ENCODE results near the gene CABLES1.

The CABLES1 gene

DNA sequence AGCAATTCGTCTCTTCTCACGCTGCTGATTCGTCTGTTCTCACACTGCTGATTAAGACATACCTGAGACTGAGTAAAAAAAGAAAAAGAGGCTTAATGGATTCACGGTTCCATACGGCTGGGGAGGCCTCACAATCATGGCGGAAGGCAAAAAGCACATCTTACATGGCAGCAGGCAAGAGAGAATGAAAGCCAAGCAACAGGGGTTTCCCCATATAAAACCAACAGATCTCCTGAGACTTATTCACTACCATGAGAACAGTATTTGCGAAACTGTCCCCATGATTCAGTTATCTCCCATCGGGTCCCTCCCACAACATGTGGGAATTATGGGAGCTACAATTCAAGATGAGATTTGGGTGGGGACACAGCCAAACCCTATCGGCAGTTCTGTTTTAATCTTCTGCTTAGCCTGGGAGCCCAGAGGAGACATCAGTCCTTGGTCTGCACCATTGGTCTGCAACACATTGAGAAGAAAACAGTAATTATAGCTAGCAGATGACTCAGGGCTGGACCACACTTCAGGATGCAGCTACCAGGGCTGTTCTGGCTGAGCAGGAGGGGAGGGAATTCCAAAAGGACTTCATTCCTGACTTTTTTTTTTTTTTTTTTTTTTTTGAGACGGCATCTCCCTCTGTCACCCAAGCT lies 69.4 kb downstream of the CABLES1 start:
- Histone ChIP-seq H3K9ac (ENCODE audit: low read depth in 1 of 2, low read length in 2 of 2) (no peak overlapping the region), H3K36me3 (ENCODE audit: control insufficient read depth in 1 of 2, insufficient read depth in 2 of 2, low read length in 2 of 2) (peaks cover under 1 to 5% of the 10 kb centered on the region in 2 donors), H3K27me3 (ENCODE audit: control insufficient read depth in 1 of 2, insufficient read depth in 2 of 2, low read length in 2 of 2) (no peaks in the 10 kb centered on the region), H3K27ac (ENCODE audit: low read depth, low read length) (no peak overlapping the region), H3K4me1 (ENCODE audit: control insufficient read depth in 1 of 2, insufficient read depth in 2 of 2, low read length in 2 of 2) (peaks cover 7 to 10% of the 10 kb centered on the region in 2 donors), H3K4me3 (ENCODE audit: low read depth in 1 of 2, low read length in 2 of 2) (no peak overlapping the region), H3K9me3 (ENCODE audit: control insufficient read depth in 1 of 2, low read length in 2 of 2) (peaks cover 0 to 4% of the 10 kb centered on the region in 2 donors)

DNA sequence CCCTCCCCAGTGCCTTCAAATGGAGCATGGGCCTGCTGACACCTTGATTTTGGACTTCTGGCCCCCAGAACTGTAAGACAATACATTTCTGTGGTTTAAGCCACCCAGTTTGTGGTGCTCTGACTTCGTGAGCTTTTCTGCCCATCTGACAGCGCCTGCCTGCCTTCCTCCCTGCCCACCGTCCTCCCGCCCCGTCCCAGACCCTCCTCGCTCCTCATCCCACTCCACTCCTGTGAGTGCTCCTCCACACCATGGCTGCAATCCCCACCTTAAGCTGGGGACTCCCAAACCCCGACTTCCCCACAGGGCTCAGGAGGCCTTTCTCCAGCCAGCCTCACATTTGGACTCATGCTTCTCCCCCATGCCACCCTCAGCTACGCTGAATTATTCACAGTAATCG lies 70.7 kb downstream of the CABLES1 start:
- Histone ChIP-seq H3K4me1 (ENCODE audit: control insufficient read depth in 1 of 2, insufficient read depth in 2 of 2, low read length in 2 of 2) (peaks cover 7 to 14% of the 10 kb centered on the region in 2 donors), H3K36me3 (ENCODE audit: control insufficient read depth in 1 of 2, insufficient read depth in 2 of 2, low read length in 2 of 2) (peaks cover 3 to 5% of the 10 kb centered on the region in 2 donors), H3K27ac (ENCODE audit: low read depth, low read length) (no peak overlapping the region), H3K9ac (ENCODE audit: low read depth in 1 of 2, low read length in 2 of 2) (no peak overlapping the region), H3K9me3 (ENCODE audit: control insufficient read depth in 1 of 2, low read length in 2 of 2) (peaks cover 0 to 4% of the 10 kb centered on the region in 2 donors), H3K4me3 (ENCODE audit: low read depth in 1 of 2, low read length in 2 of 2) (no peak overlapping the region), H3K27me3 (ENCODE audit: control insufficient read depth in 1 of 2, insufficient read depth in 2 of 2, low read length in 2 of 2) (no peaks in the 10 kb centered on the region)

DNA sequence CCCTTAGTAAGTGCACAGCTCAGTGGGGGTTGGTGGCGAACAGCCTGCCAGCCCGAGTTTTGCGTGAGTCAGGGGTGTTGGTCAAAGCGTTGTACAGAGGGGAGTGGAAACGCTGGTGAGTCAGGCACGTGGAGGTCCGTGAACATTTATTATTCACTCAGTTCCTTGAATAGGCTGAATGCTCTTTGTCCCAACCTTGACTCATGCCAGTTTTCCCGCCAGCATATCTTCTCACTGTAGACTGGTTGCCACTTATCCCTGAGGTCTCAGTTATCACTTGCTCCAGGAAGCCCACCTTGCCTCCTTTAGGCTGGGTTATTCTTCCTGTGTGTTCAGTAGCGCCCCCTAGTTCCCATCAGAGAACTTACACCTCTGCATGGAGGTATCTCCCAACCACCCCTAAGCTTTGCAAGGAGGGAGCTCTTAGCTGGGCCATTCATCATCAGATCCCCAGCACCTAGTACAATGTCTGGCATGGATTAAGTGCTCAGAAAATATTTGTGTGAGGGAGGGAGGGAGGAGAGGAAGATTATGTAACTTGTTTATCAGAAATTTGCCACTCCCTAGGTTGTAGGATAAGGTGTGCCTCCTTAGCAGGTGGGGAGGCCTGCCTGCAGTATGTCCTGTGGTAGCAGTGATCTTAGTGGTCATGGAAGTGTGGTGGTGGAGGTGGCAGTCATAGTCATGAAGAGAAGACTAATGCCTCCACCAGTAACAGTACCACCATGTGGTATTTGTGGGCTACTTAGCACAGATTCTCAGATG lies 72.1 kb downstream of the CABLES1 start:
- peaks cover 7 to 14% of the 10 kb centered on the region in 2 donors for H3K4me1 ChIP-seq (ENCODE audit: control insufficient read depth in 1 of 2, insufficient read depth in 2 of 2, low read length in 2 of 2)
- no peaks in the 10 kb centered on the region for H3K27me3 ChIP-seq (ENCODE audit: control insufficient read depth in 1 of 2, insufficient read depth in 2 of 2, low read length in 2 of 2)
- peaks cover 0 to 4% of the 10 kb centered on the region in 2 donors for H3K9me3 ChIP-seq (ENCODE audit: control insufficient read depth in 1 of 2, low read length in 2 of 2)
- H3K27ac ChIP-seq (ENCODE audit: low read depth, low read length), result no peak overlapping the region
- H3K36me3 ChIP-seq (ENCODE audit: control insufficient read depth in 1 of 2, insufficient read depth in 2 of 2, low read length in 2 of 2), result peaks cover 3 to 5% of the 10 kb centered on the region in 2 donors
- no peak overlapping the region for H3K4me3 ChIP-seq (ENCODE audit: low read depth in 1 of 2, low read length in 2 of 2)
- H3K9ac ChIP-seq (ENCODE audit: low read depth in 1 of 2, low read length in 2 of 2), result no peak overlapping the region

DNA sequence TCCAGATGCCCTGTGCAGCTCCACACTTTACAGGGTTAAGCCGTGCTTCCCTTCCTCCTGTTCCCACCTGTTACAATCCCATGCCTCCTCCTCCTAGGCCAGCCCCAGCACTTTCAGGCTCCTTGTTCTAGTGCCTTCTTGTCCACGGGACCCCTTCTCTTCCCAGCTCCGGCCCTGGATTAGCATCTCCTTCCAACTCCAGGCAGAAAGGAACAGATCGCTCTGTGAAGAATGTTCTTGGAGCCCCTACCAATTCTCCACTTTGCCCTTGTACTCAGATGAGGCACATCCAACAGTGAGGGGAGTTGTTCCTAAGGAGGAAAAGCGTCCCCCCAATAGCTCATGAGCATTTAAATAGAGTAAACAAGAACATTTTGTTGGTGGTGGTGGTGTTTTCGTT lies 72.7 kb downstream of the CABLES1 start:
- H3K9me3 ChIP-seq (ENCODE audit: control insufficient read depth in 1 of 2, low read length in 2 of 2), result peaks cover 0 to 4% of the 10 kb centered on the region in 2 donors
- no peak overlapping the region for H3K27ac ChIP-seq (ENCODE audit: low read depth, low read length)
- H3K4me3 ChIP-seq (ENCODE audit: low read depth in 1 of 2, low read length in 2 of 2), result no peak overlapping the region
- H3K27me3 ChIP-seq (ENCODE audit: control insufficient read depth in 1 of 2, insufficient read depth in 2 of 2, low read length in 2 of 2), result no peaks in the 10 kb centered on the region
- no peak overlapping the region for H3K9ac ChIP-seq (ENCODE audit: low read depth in 1 of 2, low read length in 2 of 2)
- peaks cover 3 to 5% of the 10 kb centered on the region in 2 donors for H3K36me3 ChIP-seq (ENCODE audit: control insufficient read depth in 1 of 2, insufficient read depth in 2 of 2, low read length in 2 of 2)
- H3K4me1 ChIP-seq (ENCODE audit: control insufficient read depth in 1 of 2, insufficient read depth in 2 of 2, low read length in 2 of 2), result peaks cover 7 to 14% of the 10 kb centered on the region in 2 donors

DNA sequence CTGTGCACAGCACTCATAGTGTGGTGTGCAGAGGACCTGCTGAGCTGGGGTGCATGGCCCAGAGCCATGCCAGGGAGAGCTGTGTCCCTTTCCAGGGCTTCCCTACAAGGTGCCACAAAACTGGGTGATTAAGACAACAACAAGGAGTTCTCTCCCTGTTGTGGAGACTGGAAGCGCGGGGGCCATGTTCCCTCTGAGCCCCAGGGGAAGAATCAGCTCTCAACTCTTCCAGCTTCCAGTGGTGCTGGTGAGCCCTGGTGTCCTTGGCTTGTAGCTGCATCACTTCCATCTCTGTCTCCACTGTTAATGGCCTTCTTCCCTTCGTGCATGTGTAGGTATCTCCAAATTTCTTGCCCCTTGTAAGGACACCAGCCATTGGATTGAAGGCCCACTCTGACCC lies 73.3 kb downstream of the CABLES1 start:
- Histone ChIP-seq H3K4me1 (ENCODE audit: control insufficient read depth in 1 of 2, insufficient read depth in 2 of 2, low read length in 2 of 2) (peaks cover 7 to 14% of the 10 kb centered on the region in 2 donors), H3K9ac (ENCODE audit: low read depth in 1 of 2, low read length in 2 of 2) (no peak overlapping the region), H3K27ac (ENCODE audit: low read depth, low read length) (no peak overlapping the region), H3K27me3 (ENCODE audit: control insufficient read depth in 1 of 2, insufficient read depth in 2 of 2, low read length in 2 of 2) (no peaks in the 10 kb centered on the region), H3K36me3 (ENCODE audit: control insufficient read depth in 1 of 2, insufficient read depth in 2 of 2, low read length in 2 of 2) (peaks cover 3 to 5% of the 10 kb centered on the region in 2 donors), H3K9me3 (ENCODE audit: control insufficient read depth in 1 of 2, low read length in 2 of 2) (peaks cover 0 to 4% of the 10 kb centered on the region in 2 donors), H3K4me3 (ENCODE audit: low read depth in 1 of 2, low read length in 2 of 2) (no peak overlapping the region)

DNA sequence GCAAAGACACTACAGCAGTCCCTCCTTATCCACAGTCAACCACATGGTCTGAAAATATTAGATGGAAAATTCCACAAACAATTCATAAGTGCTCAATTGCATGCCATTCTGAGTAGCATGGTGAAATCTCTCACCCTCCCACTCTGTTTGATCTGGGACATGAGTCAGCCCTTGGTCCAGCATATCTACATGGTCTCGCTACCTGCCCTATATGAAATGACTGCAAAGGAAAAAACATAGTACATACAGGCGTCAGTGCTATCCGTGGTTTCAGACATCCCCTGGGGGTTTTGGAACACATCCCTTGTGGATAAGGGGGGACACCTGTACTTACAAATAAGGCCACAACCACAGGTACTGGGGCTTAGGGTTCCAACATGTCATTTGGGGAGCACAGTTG lies 73.7 kb downstream of the CABLES1 start:
- H3K27me3 ChIP-seq (ENCODE audit: control insufficient read depth in 1 of 2, insufficient read depth in 2 of 2, low read length in 2 of 2), result no peaks in the 10 kb centered on the region
- peaks cover 7 to 14% of the 10 kb centered on the region in 2 donors for H3K4me1 ChIP-seq (ENCODE audit: control insufficient read depth in 1 of 2, insufficient read depth in 2 of 2, low read length in 2 of 2)
- H3K9ac ChIP-seq (ENCODE audit: low read depth in 1 of 2, low read length in 2 of 2), result no peak overlapping the region
- H3K9me3 ChIP-seq (ENCODE audit: control insufficient read depth in 1 of 2, low read length in 2 of 2), result peaks cover 0 to 4% of the 10 kb centered on the region in 2 donors
- H3K36me3 ChIP-seq (ENCODE audit: control insufficient read depth in 1 of 2, insufficient read depth in 2 of 2, low read length in 2 of 2), result peaks cover 3 to 5% of the 10 kb centered on the region in 2 donors
- H3K4me3 ChIP-seq (ENCODE audit: low read depth in 1 of 2, low read length in 2 of 2), result no peak overlapping the region
- H3K27ac ChIP-seq (ENCODE audit: low read depth, low read length), result no peak overlapping the region

DNA sequence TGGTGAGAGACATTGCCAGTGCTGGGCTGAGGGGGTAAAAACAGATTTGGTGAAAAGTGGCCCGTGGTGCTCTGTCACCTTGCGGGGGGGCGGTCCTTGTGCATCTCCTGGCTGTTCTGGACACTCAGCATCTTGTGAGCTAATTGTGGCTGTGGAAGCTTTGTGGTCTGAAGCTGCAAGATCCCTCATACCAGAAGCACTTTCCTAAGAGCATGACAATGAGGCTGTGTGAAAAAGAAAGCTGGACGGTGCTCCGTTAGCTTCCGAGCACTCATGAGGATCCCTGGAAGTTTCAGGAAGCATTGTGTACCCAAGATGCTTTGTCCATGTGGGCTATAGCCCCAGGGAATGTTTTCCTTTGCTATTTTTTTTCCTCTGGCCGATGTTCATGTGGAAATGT lies 74.5 kb downstream of the CABLES1 start:
- Histone ChIP-seq H3K36me3 (ENCODE audit: control insufficient read depth in 1 of 2, insufficient read depth in 2 of 2, low read length in 2 of 2) (peaks cover 11 to 12% of the 10 kb centered on the region in 2 donors), H3K4me1 (ENCODE audit: control insufficient read depth in 1 of 2, insufficient read depth in 2 of 2, low read length in 2 of 2) (peaks cover 7 to 14% of the 10 kb centered on the region in 2 donors), H3K9me3 (ENCODE audit: control insufficient read depth in 1 of 2, low read length in 2 of 2) (peaks cover 0 to 4% of the 10 kb centered on the region in 2 donors), H3K4me3 (ENCODE audit: low read depth in 1 of 2, low read length in 2 of 2) (no peak overlapping the region), H3K27ac (ENCODE audit: low read depth, low read length) (no peak overlapping the region), H3K27me3 (ENCODE audit: control insufficient read depth in 1 of 2, insufficient read depth in 2 of 2, low read length in 2 of 2) (no peaks in the 10 kb centered on the region), H3K9ac (ENCODE audit: low read depth in 1 of 2, low read length in 2 of 2) (no peak overlapping the region)

DNA sequence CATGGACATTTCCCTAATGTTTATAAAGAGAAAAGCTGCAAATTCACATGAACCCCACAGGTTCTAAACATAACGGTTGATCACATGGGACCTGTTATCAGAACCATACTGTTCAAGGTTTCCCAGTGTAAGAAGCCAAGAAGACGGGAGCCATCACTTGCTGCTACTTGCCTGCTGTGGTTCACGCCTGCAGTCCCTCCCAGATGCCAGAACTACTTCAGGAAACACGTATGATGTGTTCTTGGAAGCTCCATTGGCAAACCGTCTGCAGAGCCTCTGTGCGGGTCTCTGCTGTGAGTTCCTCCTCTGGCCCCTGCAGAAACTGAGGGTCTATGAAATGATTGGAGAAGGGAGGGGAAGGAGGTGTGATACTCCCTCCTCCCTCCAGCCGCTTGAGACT lies 75.2 kb downstream of the CABLES1 start:
- Histone ChIP-seq H3K9me3 (ENCODE audit: control insufficient read depth in 1 of 2, low read length in 2 of 2) (peaks cover 0 to 4% of the 10 kb centered on the region in 2 donors), H3K36me3 (ENCODE audit: control insufficient read depth in 1 of 2, insufficient read depth in 2 of 2, low read length in 2 of 2) (peaks cover 12% of the 10 kb centered on the region in 2 donors), H3K4me1 (ENCODE audit: control insufficient read depth in 1 of 2, insufficient read depth in 2 of 2, low read length in 2 of 2) (peaks cover 7 to 14% of the 10 kb centered on the region in 2 donors), H3K27ac (ENCODE audit: low read depth, low read length) (no peak overlapping the region), H3K9ac (ENCODE audit: low read depth in 1 of 2, low read length in 2 of 2) (no peak overlapping the region), H3K4me3 (ENCODE audit: low read depth in 1 of 2, low read length in 2 of 2) (no peak overlapping the region), H3K27me3 (ENCODE audit: control insufficient read depth in 1 of 2, insufficient read depth in 2 of 2, low read length in 2 of 2) (no peaks in the 10 kb centered on the region)

DNA sequence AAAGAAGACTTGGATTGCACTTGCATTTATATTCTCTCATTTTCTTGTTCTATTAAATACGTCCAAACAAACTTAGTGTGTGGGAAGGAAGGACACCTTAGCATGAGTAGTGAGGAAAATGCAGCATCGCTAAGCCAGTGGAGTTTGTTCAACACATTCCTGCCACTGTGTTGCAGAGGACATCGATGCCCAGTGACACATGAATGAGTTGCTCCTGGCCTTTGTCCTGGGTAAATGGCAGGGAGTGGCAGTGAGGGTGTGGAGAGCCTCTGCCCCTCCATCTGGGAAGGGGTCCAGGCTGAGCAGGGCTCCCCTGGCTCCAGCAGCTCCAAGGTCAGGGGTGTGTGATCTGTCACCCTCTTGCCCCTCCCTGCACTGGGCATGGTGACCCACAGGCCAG lies 75.9 kb downstream of the CABLES1 start:
- H3K36me3 ChIP-seq (ENCODE audit: control insufficient read depth in 1 of 2, insufficient read depth in 2 of 2, low read length in 2 of 2), result peaks cover 12 to 14% of the 10 kb centered on the region in 2 donors
- no peak overlapping the region for H3K27ac ChIP-seq (ENCODE audit: low read depth, low read length)
- H3K9ac ChIP-seq (ENCODE audit: low read depth in 1 of 2, low read length in 2 of 2), result no peak overlapping the region
- no peaks in the 10 kb centered on the region for H3K27me3 ChIP-seq (ENCODE audit: control insufficient read depth in 1 of 2, insufficient read depth in 2 of 2, low read length in 2 of 2)
- H3K4me1 ChIP-seq (ENCODE audit: control insufficient read depth in 1 of 2, insufficient read depth in 2 of 2, low read length in 2 of 2), result peaks cover 7 to 14% of the 10 kb centered on the region in 2 donors
- no peak overlapping the region for H3K4me3 ChIP-seq (ENCODE audit: low read depth in 1 of 2, low read length in 2 of 2)
- H3K9me3 ChIP-seq (ENCODE audit: control insufficient read depth in 1 of 2, low read length in 2 of 2), result peaks cover 0 to 4% of the 10 kb centered on the region in 2 donors

DNA sequence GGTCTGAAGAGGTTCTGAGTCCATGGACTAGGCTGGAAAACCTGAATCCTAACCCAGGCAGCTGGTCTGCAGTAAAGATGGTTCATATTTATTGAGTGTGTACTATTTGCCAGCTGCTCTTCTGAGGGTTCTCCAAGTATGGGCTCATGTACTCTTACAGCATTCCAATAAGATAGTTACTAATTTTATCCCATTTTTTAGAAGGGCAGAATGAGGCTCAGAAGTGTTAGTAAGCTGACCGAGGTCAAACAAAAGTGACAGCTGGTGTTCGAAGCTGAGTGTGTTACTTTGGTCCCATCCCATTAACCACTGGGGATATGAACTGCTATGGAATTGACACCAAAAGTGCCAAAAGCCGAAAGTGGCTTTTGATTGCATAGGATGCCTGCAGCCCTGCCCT lies 76.9 kb downstream of the CABLES1 start:
- Histone ChIP-seq H3K4me1 (ENCODE audit: control insufficient read depth in 1 of 2, insufficient read depth in 2 of 2, low read length in 2 of 2) (peaks cover 5 to 13% of the 10 kb centered on the region in 2 donors), H3K36me3 (ENCODE audit: control insufficient read depth in 1 of 2, insufficient read depth in 2 of 2, low read length in 2 of 2) (peaks cover 12 to 16% of the 10 kb centered on the region in 2 donors), H3K9me3 (ENCODE audit: control insufficient read depth in 1 of 2, low read length in 2 of 2) (peaks cover 0 to 4% of the 10 kb centered on the region in 2 donors), H3K27ac (ENCODE audit: low read depth, low read length) (no peak overlapping the region), H3K27me3 (ENCODE audit: control insufficient read depth in 1 of 2, insufficient read depth in 2 of 2, low read length in 2 of 2) (no peaks in the 10 kb centered on the region), H3K9ac (ENCODE audit: low read depth in 1 of 2, low read length in 2 of 2) (no peak overlapping the region), H3K4me3 (ENCODE audit: low read depth in 1 of 2, low read length in 2 of 2) (no peak overlapping the region)
